GM23338 (cell line): Measurements from ENCODE around the gene RAP1B. TPM values are rescaled to one million over a fixed set of nuclear protein-coding genes. Genes with fewer than 3 reads are reported as not detected.
A peak's percentile ranks its signal among the peaks of the same experiment; 100 is the strongest.

Experiments used
- ATAC-seq: fragments of 200-7000 bp; cut with Tn5 transposase; 3 replicates; pipeline ENCODE4 v1.9.1; 2020
- DNase-seq: peaks from one replicate; pipeline ENCODE4 v3.0.0-alpha.2; 2015; ENCODE audit warnings: low spot score
- H2AFZ ChIP-seq: fragments of 200-600 bp; sonication (generic); 2 replicates; pipeline ENCODE4 v1.8.0; 2016; ENCODE audit warnings: antibody characterized with exemption, mild to moderate bottlenecking, moderate library complexity
- H3F3A ChIP-seq: fragments of 200-600 bp; sonication (generic); replicated peaks from 2 replicates; pipeline ENCODE4 v1.8.0; 2017; ENCODE audit warnings: antibody characterized with exemption, mixed run types, low read depth
- H3K27ac ChIP-seq: fragments of 200-600 bp; sonication (generic); 2 replicates; pipeline ENCODE4 v1.6.1; 2016; ENCODE audit warnings: low read depth
- H3K27me3 ChIP-seq: fragments of 200-600 bp; sonication (generic); 2 replicates; pipeline ENCODE4 v1.8.0; 2016; ENCODE audit warnings: mild to moderate bottlenecking, mixed run types, moderate library complexity; ENCODE audit not compliant: insufficient read depth
- H3K36me3 ChIP-seq: fragments of 200-600 bp; sonication (generic); 2 replicates; pipeline ENCODE4 v1.8.0; 2016; ENCODE audit warnings: mild to moderate bottlenecking; ENCODE audit not compliant: insufficient read depth
- H3K4me1 ChIP-seq: fragments of 200-600 bp; sonication (generic); 2 replicates; pipeline ENCODE4 v1.8.0; 2016; ENCODE audit warnings: mild to moderate bottlenecking, moderate library complexity; ENCODE audit not compliant: insufficient read depth
- H3K4me2 ChIP-seq: fragments of 200-600 bp; sonication (generic); 2 replicates; pipeline ENCODE4 v1.7.1; 2017; ENCODE audit warnings: mixed run types
- H3K4me3 ChIP-seq: fragments of 200-600 bp; sonication (generic); 2 replicates; pipeline ENCODE4 v1.6.1; 2016; ENCODE audit warnings: mixed run types
- H3K79me2 ChIP-seq: fragments of 200-600 bp; sonication (generic); replicated peaks from 2 replicates; pipeline ENCODE4 v1.8.0; 2017; ENCODE audit warnings: mild to moderate bottlenecking; ENCODE audit not compliant: insufficient read depth
- H3K9me2 ChIP-seq: fragments of 200-600 bp; sonication (generic); 2 replicates; pipeline ENCODE4 v1.8.0; 2017; ENCODE audit not compliant: insufficient read depth
- H4K20me1 ChIP-seq: fragments of 200-600 bp; sonication (generic); replicated peaks from 2 replicates; pipeline ENCODE4 v1.8.0; 2017; ENCODE audit warnings: mild to moderate bottlenecking; ENCODE audit not compliant: insufficient read depth
- H3K27ac Mint-ChIP-seq: 2 replicates; pipeline ENCODE4 v1.8.0; 2020; ENCODE audit warnings: inconsistent platforms, mild to moderate bottlenecking, moderate library complexity, mixed read lengths
- H3K27me3 Mint-ChIP-seq: 3 replicates; pipeline ENCODE4 v1.8.0; 2022; ENCODE audit warnings: low read depth, mild to moderate bottlenecking, moderate library complexity, mixed read lengths, inconsistent platforms; ENCODE audit not compliant: insufficient read depth, poor library complexity
- H3K36me3 Mint-ChIP-seq: 3 replicates; pipeline ENCODE4 v1.8.0; 2021; ENCODE audit warnings: low read depth, mild to moderate bottlenecking, inconsistent platforms, moderate library complexity, mixed read lengths
- H3K4me1 Mint-ChIP-seq: 3 replicates; pipeline ENCODE4 v1.8.0; 2020; ENCODE audit warnings: mild to moderate bottlenecking, inconsistent platforms, mixed read lengths
- H3K4me3 Mint-ChIP-seq: 3 replicates; pipeline ENCODE4 v1.8.0; 2021; ENCODE audit warnings: moderate library complexity, mild to moderate bottlenecking, inconsistent platforms, mixed read lengths
- H3K9me3 Mint-ChIP-seq: 3 replicates; pipeline ENCODE4 v1.8.0; 2020; ENCODE audit warnings: moderate library complexity, mild to moderate bottlenecking, inconsistent platforms, mixed read lengths
- CREB1 ChIP-seq: fragments of 250-450 bp; sonication (Bioruptor Pico); IDR thresholded peaks from 2 replicates; pipeline ENCODE4 v1.5.0; 2020; ENCODE audit warnings: low read depth, mild to moderate bottlenecking, moderate library complexity
- EZH2 ChIP-seq: fragments of 200-600 bp; sonication (generic); IDR thresholded peaks from one replicate; pipeline ENCODE4 v1.8.0; 2017; ENCODE audit warnings: antibody characterized with exemption, mild to moderate bottlenecking, low read depth; ENCODE audit not compliant: unreplicated experiment
- EZH2phosphoT487 ChIP-seq: fragments of 200-600 bp; sonication (generic); IDR thresholded peaks from one replicate; pipeline ENCODE4 v1.8.1; 2018; ENCODE audit warnings: antibody characterized with exemption; ENCODE audit not compliant: unreplicated experiment
- JUNB ChIP-seq: IDR thresholded peaks from one replicate; pipeline ENCODE4 v1.6.1; 2016; ENCODE audit warnings: antibody characterized with exemption; ENCODE audit not compliant: unreplicated experiment
- NANOG ChIP-seq: IDR thresholded peaks from 2 replicates; pipeline ENCODE4 v1.6.1; 2016; ENCODE audit warnings: antibody characterized with exemption, borderline replicate concordance
- POLR2AphosphoS5 ChIP-seq: IDR thresholded peaks from 2 replicates; pipeline ENCODE4 v1.6.1; 2016; ENCODE audit warnings: antibody characterized with exemption, low read depth
- REST ChIP-seq: IDR thresholded peaks from one replicate; pipeline ENCODE4 v1.6.1; 2018; ENCODE audit warnings: antibody characterized with exemption; ENCODE audit not compliant: unreplicated experiment
- STAT1 ChIP-seq: IDR thresholded peaks from one replicate; pipeline ENCODE4 v1.6.1; 2016; ENCODE audit warnings: antibody characterized with exemption; ENCODE audit not compliant: unreplicated experiment
- ZNF114 ChIP-seq: fragments of 250-450 bp; sonication (Bioruptor Pico); IDR thresholded peaks from 2 replicates; pipeline ENCODE4 v1.5.0; 2020; ENCODE audit warnings: mild to moderate bottlenecking, moderate library complexity
- ZNF331 ChIP-seq: fragments of 250-450 bp; sonication (Bioruptor Pico); IDR thresholded peaks from 2 replicates; pipeline ENCODE4 v1.5.0; 2020; ENCODE audit warnings: low read depth, mild to moderate bottlenecking, moderate library complexity
- polyA plus RNA-seq: library from polyadenylated mRNA; unstranded; fragments of >200 nt; fragmentation: Nextera tagmentation; extraction: Ambion mirVana; gene quantifications from 2 replicates; pipeline ENCODE4 v1.2.1, GENCODE V29; 2016
- total RNA-seq: library from RNA; depleted of rRNA; stranded (reverse); fragments of >200 nt; shearing (Covaris generic); gene quantifications from 2 replicates; pipeline ENCODE4 v1.2.3, GENCODE V29; 2014
- TF ChIP-seq, protein P1 (sequence below), 2 experiments: fragments of 200-600 bp in 1 of 2; sonication (generic) in 1 of 2; conservative IDR thresholded peaks; 2 replicates each; pipeline versions ENCODE4 v1.5.1 to v1.6.1; 2016 to 2017; ENCODE audit warnings: antibody characterized with exemption in 2 of 2, low read depth in 2 of 2, mild to moderate bottlenecking in 2 of 2, moderate library complexity in 1 of 2
- TF ChIP-seq, protein P2 (sequence below): fragments of 250-450 bp; sonication (Bioruptor Pico); IDR thresholded peaks from 2 replicates; pipeline ENCODE4 v1.5.0; 2020; ENCODE audit warnings: mild to moderate bottlenecking, moderate library complexity
- TF ChIP-seq, protein P3 (sequence below): IDR thresholded peaks from 2 replicates; pipeline ENCODE4 v1.6.1; 2016; ENCODE audit warnings: antibody characterized with exemption

The RAP1B gene
- total and polyA plus RNA-seq, 2 experiments from 2014 or later, result 90.6 to 128 TPM

DNA sequence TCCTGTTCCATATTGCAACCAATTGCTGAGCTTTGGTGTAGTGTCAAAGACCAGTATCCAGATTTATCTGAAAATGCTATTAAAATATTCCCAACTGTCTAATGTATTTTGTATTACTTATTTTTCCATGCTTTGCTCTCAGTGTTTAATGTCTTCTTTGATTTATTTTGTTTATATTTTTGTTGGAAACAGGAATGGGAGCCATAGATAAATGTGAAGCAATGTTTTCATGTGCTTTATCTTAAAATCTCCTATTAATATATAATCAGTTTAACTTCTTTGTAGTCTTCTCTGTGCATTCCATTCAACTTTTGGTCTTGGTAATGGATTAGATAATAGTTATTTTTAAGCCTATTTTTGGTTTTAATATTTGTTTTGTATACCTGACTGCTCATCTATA is 8.8 kb downstream of the RAP1B start:
- Histone ChIP-seq H3K36me3 (no peaks in the 10 kb centered on the region), H3K4me2 (no peak overlapping the region), H3K27me3 (no peaks in the 10 kb centered on the region), H3K9me2 (no peaks in the 10 kb centered on the region), H3K4me3 (no peak overlapping the region), H3K4me1 (peaks cover 34% of the 10 kb centered on the region), H3K79me2 (peaks cover 100% of the 10 kb centered on the region), H3K27ac (0 out of 2 replicates have a peak overlapping the region, but pooled peaks have one; percentile 15), H3F3A (no peaks in the 10 kb centered on the region), H2AFZ (no peak overlapping the region), H4K20me1 (peaks cover 30% of the 10 kb centered on the region)
- ATAC-seq (no peak), DNase-seq (no peak)
- Mint-ChIP-seq H3K27me3 (peaks cover 3% of the 10 kb centered on the region), H3K4me3 (no peak overlapping the region), H3K9me3 (no peaks in the 10 kb centered on the region; the same call in 2 of the 3 replicates), H3K4me1 (peaks cover 45% of the 10 kb centered on the region), H3K27ac (no peak overlapping the region), H3K36me3 (peaks cover 10% of the 10 kb centered on the region; the same call in 2 of the 3 replicates)
- TF ChIP-seq EZH2, result no peak
- TF ChIP-seq ZNF114 (CRISPR knock-in tag), result no peak
- TF ChIP-seq CREB1 (CRISPR knock-in tag), result no peak
- TF ChIP-seq JUNB, result no peak
- no peak for TF ChIP-seq STAT1
- no peak for TF ChIP-seq POLR2AphosphoS5
- TF ChIP-seq ZNF331 (CRISPR knock-in tag), result no peak
- TF ChIP-seq, protein P1, sequence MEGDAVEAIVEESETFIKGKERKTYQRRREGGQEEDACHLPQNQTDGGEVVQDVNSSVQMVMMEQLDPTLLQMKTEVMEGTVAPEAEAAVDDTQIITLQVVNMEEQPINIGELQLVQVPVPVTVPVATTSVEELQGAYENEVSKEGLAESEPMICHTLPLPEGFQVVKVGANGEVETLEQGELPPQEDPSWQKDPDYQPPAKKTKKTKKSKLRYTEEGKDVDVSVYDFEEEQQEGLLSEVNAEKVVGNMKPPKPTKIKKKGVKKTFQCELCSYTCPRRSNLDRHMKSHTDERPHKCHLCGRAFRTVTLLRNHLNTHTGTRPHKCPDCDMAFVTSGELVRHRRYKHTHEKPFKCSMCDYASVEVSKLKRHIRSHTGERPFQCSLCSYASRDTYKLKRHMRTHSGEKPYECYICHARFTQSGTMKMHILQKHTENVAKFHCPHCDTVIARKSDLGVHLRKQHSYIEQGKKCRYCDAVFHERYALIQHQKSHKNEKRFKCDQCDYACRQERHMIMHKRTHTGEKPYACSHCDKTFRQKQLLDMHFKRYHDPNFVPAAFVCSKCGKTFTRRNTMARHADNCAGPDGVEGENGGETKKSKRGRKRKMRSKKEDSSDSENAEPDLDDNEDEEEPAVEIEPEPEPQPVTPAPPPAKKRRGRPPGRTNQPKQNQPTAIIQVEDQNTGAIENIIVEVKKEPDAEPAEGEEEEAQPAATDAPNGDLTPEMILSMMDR (conservative IDR thresholded peaks at IDR 0.05; ENCODE audit: low read depth in 2 of 2), result no peak
- TF ChIP-seq, protein P2, sequence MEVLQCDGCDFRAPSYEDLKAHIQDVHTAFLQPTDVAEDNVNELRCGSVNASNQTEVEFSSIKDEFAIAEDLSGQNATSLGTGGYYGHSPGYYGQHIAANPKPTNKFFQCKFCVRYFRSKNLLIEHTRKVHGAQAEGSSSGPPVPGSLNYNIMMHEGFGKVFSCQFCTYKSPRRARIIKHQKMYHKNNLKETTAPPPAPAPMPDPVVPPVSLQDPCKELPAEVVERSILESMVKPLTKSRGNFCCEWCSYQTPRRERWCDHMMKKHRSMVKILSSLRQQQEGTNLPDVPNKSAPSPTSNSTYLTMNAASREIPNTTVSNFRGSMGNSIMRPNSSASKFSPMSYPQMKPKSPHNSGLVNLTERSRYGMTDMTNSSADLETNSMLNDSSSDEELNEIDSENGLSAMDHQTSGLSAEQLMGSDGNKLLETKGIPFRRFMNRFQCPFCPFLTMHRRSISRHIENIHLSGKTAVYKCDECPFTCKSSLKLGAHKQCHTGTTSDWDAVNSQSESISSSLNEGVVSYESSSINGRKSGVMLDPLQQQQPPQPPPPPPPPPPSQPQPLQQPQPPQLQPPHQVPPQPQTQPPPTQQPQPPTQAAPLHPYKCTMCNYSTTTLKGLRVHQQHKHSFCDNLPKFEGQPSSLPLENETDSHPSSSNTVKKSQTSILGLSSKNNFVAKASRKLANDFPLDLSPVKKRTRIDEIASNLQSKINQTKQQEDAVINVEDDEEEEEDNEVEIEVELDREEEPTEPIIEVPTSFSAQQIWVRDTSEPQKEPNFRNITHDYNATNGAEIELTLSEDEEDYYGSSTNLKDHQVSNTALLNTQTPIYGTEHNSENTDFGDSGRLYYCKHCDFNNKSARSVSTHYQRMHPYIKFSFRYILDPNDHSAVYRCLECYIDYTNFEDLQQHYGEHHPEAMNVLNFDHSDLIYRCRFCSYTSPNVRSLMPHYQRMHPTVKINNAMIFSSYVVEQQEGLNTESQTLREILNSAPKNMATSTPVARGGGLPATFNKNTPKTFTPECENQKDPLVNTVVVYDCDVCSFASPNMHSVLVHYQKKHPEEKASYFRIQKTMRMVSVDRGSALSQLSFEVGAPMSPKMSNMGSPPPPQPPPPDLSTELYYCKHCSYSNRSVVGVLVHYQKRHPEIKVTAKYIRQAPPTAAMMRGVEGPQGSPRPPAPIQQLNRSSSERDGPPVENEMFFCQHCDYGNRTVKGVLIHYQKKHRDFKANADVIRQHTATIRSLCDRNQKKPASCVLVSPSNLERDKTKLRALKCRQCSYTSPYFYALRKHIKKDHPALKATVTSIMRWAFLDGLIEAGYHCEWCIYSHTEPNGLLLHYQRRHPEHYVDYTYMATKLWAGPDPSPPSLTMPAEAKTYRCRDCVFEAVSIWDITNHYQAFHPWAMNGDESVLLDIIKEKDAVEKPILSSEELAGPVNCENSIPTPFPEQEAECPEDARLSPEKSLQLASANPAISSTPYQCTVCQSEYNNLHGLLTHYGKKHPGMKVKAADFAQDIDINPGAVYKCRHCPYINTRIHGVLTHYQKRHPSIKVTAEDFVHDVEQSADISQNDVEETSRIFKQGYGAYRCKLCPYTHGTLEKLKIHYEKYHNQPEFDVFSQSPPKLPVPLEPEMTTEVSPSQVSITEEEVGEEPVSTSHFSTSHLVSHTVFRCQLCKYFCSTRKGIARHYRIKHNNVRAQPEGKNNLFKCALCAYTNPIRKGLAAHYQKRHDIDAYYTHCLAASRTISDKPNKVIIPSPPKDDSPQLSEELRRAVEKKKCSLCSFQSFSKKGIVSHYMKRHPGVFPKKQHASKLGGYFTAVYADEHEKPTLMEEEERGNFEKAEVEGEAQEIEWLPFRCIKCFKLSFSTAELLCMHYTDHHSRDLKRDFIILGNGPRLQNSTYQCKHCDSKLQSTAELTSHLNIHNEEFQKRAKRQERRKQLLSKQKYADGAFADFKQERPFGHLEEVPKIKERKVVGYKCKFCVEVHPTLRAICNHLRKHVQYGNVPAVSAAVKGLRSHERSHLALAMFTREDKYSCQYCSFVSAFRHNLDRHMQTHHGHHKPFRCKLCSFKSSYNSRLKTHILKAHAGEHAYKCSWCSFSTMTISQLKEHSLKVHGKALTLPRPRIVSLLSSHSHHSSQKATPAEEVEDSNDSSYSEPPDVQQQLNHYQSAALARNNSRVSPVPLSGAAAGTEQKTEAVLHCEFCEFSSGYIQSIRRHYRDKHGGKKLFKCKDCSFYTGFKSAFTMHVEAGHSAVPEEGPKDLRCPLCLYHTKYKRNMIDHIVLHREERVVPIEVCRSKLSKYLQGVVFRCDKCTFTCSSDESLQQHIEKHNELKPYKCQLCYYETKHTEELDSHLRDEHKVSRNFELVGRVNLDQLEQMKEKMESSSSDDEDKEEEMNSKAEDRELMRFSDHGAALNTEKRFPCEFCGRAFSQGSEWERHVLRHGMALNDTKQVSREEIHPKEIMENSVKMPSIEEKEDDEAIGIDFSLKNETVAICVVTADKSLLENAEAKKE (CRISPR knock-in tag), result no peak
- no peak for TF ChIP-seq EZH2phosphoT487
- TF ChIP-seq REST, result no peak
- TF ChIP-seq NANOG, result no peak
- TF ChIP-seq, protein P3, sequence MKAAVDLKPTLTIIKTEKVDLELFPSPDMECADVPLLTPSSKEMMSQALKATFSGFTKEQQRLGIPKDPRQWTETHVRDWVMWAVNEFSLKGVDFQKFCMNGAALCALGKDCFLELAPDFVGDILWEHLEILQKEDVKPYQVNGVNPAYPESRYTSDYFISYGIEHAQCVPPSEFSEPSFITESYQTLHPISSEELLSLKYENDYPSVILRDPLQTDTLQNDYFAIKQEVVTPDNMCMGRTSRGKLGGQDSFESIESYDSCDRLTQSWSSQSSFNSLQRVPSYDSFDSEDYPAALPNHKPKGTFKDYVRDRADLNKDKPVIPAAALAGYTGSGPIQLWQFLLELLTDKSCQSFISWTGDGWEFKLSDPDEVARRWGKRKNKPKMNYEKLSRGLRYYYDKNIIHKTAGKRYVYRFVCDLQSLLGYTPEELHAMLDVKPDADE, result no peak
